Motor neuron (in vitro differentiated cells): Measurements from ENCODE around the gene DRAP1. TPM values are rescaled to one million over a fixed set of nuclear protein-coding genes. Genes with fewer than 3 reads are reported as not detected.

Experiments used
- ATAC-seq, 8 experiments: fragments of 200-7000 bp; cut with Tn5 transposase; replicated peaks in 6 of 8; 2 replicates each; pipeline ENCODE4 v1.8.0; 2021; ENCODE audit warnings: mild to moderate bottlenecking in 8 of 8, moderate library complexity in 8 of 8
- H3K27ac ChIP-seq, 2 donors: fragments of 250-450 bp; sonication (Bioruptor Pico); 2 replicates each; pipeline ENCODE4 v1.9.0; 2021; ENCODE audit warnings: antibody characterized with exemption in 2 of 2, mild to moderate bottlenecking in 2 of 2, moderate library complexity in 1 of 2
- H3K4me1 ChIP-seq, 2 donors: fragments of 250-450 bp; sonication (Bioruptor Pico); replicated peaks in 1 of 2; 2 replicates each; pipeline ENCODE4 v1.6.1; 2021; ENCODE audit warnings: antibody characterized with exemption in 2 of 2, mild to moderate bottlenecking in 2 of 2, moderate library complexity in 1 of 2
- H3K4me3 ChIP-seq, 5 donors: fragments of 250-450 bp; sonication (Bioruptor Pico); 2 replicates each; pipeline ENCODE4 v1.9.0; 2021; ENCODE audit warnings: antibody characterized with exemption in 5 of 5, mild to moderate bottlenecking in 5 of 5, moderate library complexity in 4 of 5
- WGBS, 10 experiments: fragments of 450-650 bp; shearing (Covaris generic); methylation state at CpG; one replicate each; pipeline ENCODE4 v1.0.0; 2022; 5-methylcytosine and 5-hydroxymethylcytosine counted together
- in situ Hi-C, 9 experiments: fragments of 400-800 bp; cut with MboI; loops; one replicate each; pipeline ENCODE4 v1.15.0; 2021; ENCODE audit warnings: low sequenced_read_pairs in 9 of 9, low pct_unique_long_range_greater_than_20kb in 2 of 9; ENCODE audit not compliant: unreplicated experiment in 9 of 9
- total RNA-seq, 8 experiments: library from RNA; unstranded; fragments of 300-600 nt; gene quantifications; 2 replicates each; pipeline versions ENCODE4 v1.2.3 to v1.2.4, GENCODE V29; 2022

Gene DRAP1
- total RNA-seq, 8 experiments from 2014 or later: 81.0 to 228 (median 135) TPM

GRCh38 chr11:65931773-65932557 lies 12.7 kb downstream of the DRAP1 start:
- 40 to 100% (median 86%) methylated on average over 1 to 5 of the region's 13 CpGs; no CpG with 5 or more reads in 3 of the 10 experiments for WGBS, 10 experiments
- Histone ChIP-seq H3K27ac (no peak overlapping the region), H3K4me3 (no peak overlapping the region), H3K4me1 (no peaks in the 10 kb centered on the region)
- ATAC-seq: peak in 1 of 8 experiments; percentile 36
- in situ Hi-C loops: no loop called here

GRCh38 chr11:65932558-65932919 lies 13.3 kb downstream of the DRAP1 start:
- Histone ChIP-seq H3K4me1 (peaks cover 1 to 4% of the 10 kb centered on the region in 2 donors), H3K4me3 (no peak overlapping the region), H3K27ac (no peak overlapping the region)
- ATAC-seq: peak in 3 of 8 experiments; percentile 65 to 90 (median 67)
- in situ Hi-C loops: no loop called here
- 2 to 71% (median 42%) methylated on average over 1 to 8 of the region's 9 CpGs; no CpG with 5 or more reads in 2 of the 10 experiments for WGBS, 10 experiments

- Histone ChIP-seq H3K4me1 (peaks cover 10 to 16% of the 10 kb centered on the region in 2 donors), H3K4me3 (no peak overlapping the region), H3K27ac (no peak overlapping the region)
- 51 to 100% (median 87%) methylated on average over 2 to 4 of the region's 4 CpGs for WGBS, 10 experiments
- in situ Hi-C loops: no loop called here
- ATAC-seq: no peak
Observed at GRCh38 chr11:65934014-65934413, 14.8 kb downstream of the DRAP1 start.

- in situ Hi-C loops: no loop called here
- peak in 5 of 8 experiments; percentile 78 to 86 (median 80) for ATAC-seq
- Histone ChIP-seq H3K4me1 (peaks cover 10 to 16% of the 10 kb centered on the region in 2 donors), H3K4me3 (no peak overlapping the region), H3K27ac (peak overlapping the region; percentile 26 to 48)
- 0 to 67% (median 45%) methylated on average over 1 to 4 of the region's 4 CpGs; no CpG with 5 or more reads in 1 of the 10 experiments for WGBS, 10 experiments
Observed at GRCh38 chr11:65937766-65938165, 18.5 kb downstream of the DRAP1 start.

- Histone ChIP-seq H3K4me1 (peaks cover 22 to 24% of the 10 kb centered on the region in 2 donors), H3K27ac (no peak overlapping the region), H3K4me3 (no peak overlapping the region)
- in situ Hi-C loops: no loop called here
- 41 to 100% (median 76%) methylated on average over 1 to 8 of the region's 9 CpGs for WGBS, 10 experiments
- ATAC-seq: no peak
Observed at GRCh38 chr11:65941720-65942310, 22.6 kb downstream of the DRAP1 start.

GRCh38 chr11:65942531-65942930 lies 23.3 kb downstream of the DRAP1 start:
- ATAC-seq: no peak
- Histone ChIP-seq H3K27ac (no peak overlapping the region), H3K4me1 (peaks cover 20 to 21% of the 10 kb centered on the region in 2 donors), H3K4me3 (no peak overlapping the region)
- in situ Hi-C loops: no loop called here
- WGBS, 10 experiments: 60 to 100% (median 85%) methylated on average over 1 to 5 of the region's 7 CpGs; no CpG with 5 or more reads in 3 of the 10 experiments

- no peak for ATAC-seq
- H3K4me1 ChIP-seq: peaks cover 7 to 12% of the 10 kb centered on the region in 2 donors
- in situ Hi-C loops: no loop called here
- 60 to 100% (median 94%) methylated on average over 1 to 7 of the region's 8 CpGs for WGBS, 10 experiments
- no peak overlapping the region for H3K4me3 ChIP-seq
- H3K27ac ChIP-seq: no peak overlapping the region
Observed at GRCh38 chr11:65944191-65944590, 25.0 kb downstream of the DRAP1 start.

- Histone ChIP-seq H3K4me1 (peaks cover 7 to 12% of the 10 kb centered on the region in 2 donors), H3K4me3 (no peak overlapping the region), H3K27ac (no peak overlapping the region)
- WGBS, 10 experiments: 80 to 100% (median 82%) methylated on average over 1 to 5 of the region's 8 CpGs; no CpG with 5 or more reads in 2 of the 10 experiments
- no peak for ATAC-seq
- in situ Hi-C loops: no loop called here
Observed at GRCh38 chr11:65944767-65945166, 25.5 kb downstream of the DRAP1 start.

GRCh38 chr11:65945430-65945911 lies 26.2 kb downstream of the DRAP1 start, which contains the start of gene TSGA10IP:
TSS of gene TSGA10IP (plus strand) at chr11:65945480. CDS start at chr11:65945676, 196 bp downstream.
- peak in 5 of 8 experiments; percentile 70 to 85 (median 75) for ATAC-seq
- H3K4me3 ChIP-seq: no peak within 1 kb of the TSS
- in situ Hi-C loops: no loop called here
- H3K27ac ChIP-seq: no peak within 1 kb of the TSS
- H3K4me1 ChIP-seq: peaks cover 7 to 12% of the 10 kb centered on the region in 2 donors
- WGBS, 10 experiments: 40 to 100% (median 60%) methylated on average over 1 to 9 of the region's 13 CpGs; no CpG with 5 or more reads in 7 of the 10 experiments

- no peak overlapping the region for H3K4me3 ChIP-seq
- H3K27ac ChIP-seq: no peak overlapping the region
- in situ Hi-C loops: no loop called here
- 60 to 100% (median 80%) methylated on average over 1 to 7 of the region's 11 CpGs; no CpG with 5 or more reads in 4 of the 10 experiments for WGBS, 10 experiments
- no peak for ATAC-seq
- peaks cover 7 to 12% of the 10 kb centered on the region in 2 donors for H3K4me1 ChIP-seq
Observed at GRCh38 chr11:65945941-65946558, 26.8 kb downstream of the DRAP1 start.

- in situ Hi-C loops: no loop called here
- 33 to 100% (median 87%) methylated on average over 1 to 2 of the region's 4 CpGs; no CpG with 5 or more reads in 6 of the 10 experiments for WGBS, 10 experiments
- no peak for ATAC-seq
- H3K4me3 ChIP-seq: no peak overlapping the region
- H3K4me1 ChIP-seq: peaks cover 7 to 12% of the 10 kb centered on the region in 2 donors
- H3K27ac ChIP-seq: no peak overlapping the region
Observed at GRCh38 chr11:65946655-65947054, 27.4 kb downstream of the DRAP1 start.

GRCh38 chr11:65947133-65947532 lies 27.9 kb downstream of the DRAP1 start:
- Histone ChIP-seq H3K27ac (no peak overlapping the region), H3K4me3 (no peak overlapping the region), H3K4me1 (peaks cover 7 to 12% of the 10 kb centered on the region in 2 donors)
- in situ Hi-C loops: no loop called here
- 80 to 100% (median 90%) methylated on average over 1 to 2 of the region's 13 CpGs; no CpG with 5 or more reads in 6 of the 10 experiments for WGBS, 10 experiments
- ATAC-seq: no peak
